OCI-M2 (cell line): Measurements from ENCODE around the gene GMFB.

Experiments used
- DNase-seq: peaks from one replicate; lab custom pipeline; 2025; ENCODE audit not compliant: unreplicated experiment; lab: John Stamatoyannopoulos, UW

The GMFB gene

GRCh38 chr14:54488646-54489317, at the start of gene GMFB:
TSS of gene GMFB (minus strand) at chr14:54488980. CDS start at chr14:54488927, 53 bp downstream.
- peak; percentile 59 for DNase-seq

DNA sequence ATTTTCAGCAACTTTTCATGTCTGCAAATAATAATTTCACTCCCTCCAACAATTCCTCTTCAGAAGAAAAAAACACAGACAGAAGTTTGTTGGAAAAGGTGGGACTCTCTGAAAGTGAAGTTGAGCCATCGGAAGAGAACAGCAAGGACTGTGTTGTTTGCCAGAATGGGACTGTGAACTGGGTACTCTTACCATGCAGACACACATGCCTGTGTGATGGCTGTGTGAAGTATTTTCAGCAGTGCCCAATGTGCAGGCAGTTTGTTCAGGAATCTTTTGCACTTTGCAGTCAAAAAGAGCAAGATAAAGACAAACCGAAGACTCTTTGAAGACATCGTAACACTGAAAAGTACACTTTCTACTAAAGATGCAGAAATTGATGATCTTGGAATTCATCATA, 49.3 kb upstream of the GMFB start:
- DNase-seq = no peak

- no peak for DNase-seq
Measured at GRCh38 chr14:54537651-54538050, 48.9 kb upstream of the GMFB start.

GRCh38 chr14:54535646-54536045, 46.9 kb upstream of the GMFB start:
- no peak for DNase-seq

- no peak for DNase-seq
Measured at GRCh38 chr14:54535126-54535525, 46.3 kb upstream of the GMFB start.

DNA sequence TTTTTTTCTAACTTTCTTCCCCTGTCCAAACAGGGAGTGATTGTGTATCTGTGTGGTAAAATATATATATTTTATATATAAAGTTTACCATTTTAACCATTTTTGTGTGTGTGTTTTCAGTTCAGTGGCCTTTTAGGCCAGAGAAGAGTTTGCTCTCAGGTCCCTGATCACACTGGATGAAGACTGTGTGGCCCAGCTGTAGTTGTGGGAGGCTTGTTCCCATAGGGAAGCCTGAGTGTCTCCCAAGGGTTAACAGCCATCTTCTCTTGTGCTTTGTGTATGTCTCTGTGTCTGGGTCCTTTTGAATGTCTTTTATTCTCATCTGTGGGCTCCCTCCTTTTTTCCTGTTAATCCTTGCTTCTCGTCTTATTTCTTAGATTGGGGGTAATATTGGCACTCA, 44.3 kb upstream of the GMFB start:
- DNase-seq = no peak

DNA sequence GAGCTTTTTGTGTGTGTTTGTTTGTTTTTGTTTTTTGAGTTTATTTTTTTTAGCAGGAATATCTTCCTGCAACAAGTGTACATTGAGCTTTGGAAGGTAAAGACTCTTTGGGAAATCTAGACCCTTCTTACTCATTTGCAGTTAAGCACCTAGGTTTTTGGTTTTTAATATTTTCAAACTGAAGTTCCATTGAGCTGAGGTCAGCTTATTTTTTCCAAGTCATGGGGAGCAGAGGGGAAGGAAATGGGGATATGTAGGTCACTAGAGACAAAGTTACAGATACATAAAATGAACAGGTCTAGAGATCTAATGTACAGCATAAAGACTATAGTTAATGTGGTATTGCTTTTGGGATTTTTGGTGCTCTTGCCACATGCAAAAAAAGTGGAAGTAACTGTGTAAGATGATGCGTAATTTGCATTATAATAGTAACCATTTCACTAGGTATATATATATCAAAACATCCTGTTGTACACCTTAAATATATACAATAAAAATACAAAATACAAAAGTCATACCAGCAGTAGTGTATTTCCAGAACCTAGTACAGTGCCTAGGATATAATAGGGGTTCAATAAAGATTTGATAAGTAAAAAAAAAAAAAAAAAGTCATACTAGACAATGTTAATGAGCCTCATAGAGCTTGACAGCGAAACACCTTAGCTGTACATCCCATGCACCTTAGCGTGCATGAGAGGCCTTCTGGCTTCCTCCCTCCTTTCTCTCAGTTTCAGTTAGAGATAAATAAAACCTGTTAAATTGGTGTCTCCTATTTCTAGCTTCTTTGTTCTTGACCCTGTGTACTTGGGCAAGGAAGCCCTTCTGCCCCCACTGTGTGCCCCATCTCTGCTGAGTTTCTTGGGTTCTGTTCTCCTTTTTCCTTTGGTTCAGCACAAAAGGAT, 43.6 kb upstream of the GMFB start:
- no peak for DNase-seq

- DNase-seq = no peak
Measured at GRCh38 chr14:54529811-54530210, 41.0 kb upstream of the GMFB start.

DNA sequence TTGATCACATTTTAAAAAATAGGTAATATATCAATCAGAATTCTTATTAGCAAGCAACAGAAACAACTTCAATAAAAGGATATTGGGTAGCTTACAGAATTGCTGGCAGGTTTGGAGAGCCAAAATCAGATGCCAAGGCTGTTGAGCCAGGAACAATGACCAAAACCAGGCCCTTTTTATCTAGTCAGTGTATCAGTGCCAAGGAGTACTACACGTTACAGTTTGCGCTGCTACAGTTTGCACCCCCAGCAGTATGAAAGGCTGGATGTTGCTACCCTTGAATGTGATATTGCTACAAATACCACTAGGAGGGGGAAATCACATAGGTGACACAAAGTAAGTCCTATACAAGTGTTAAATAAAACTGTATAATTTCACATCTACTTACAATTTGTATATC, 40.2 kb upstream of the GMFB start:
- DNase-seq = no peak

- no peak for DNase-seq
Measured at GRCh38 chr14:54524410-54524809, 35.6 kb upstream of the GMFB start.

- DNase-seq = no peak
Measured at GRCh38 chr14:54516709-54517108, 27.9 kb upstream of the GMFB start.

GRCh38 chr14:54515670-54516069, 26.9 kb upstream of the GMFB start:
- DNase-seq = no peak

- no peak for DNase-seq
Measured at GRCh38 chr14:54512393-54512792, 23.6 kb upstream of the GMFB start.

- DNase-seq = peak; percentile 95
Measured at GRCh38 chr14:54509546-54510501, 21.0 kb upstream of the GMFB start, which contains the start of gene CGRRF1. TSS of gene CGRRF1 (plus strand) at chr14:54509906. CDS start at chr14:54509960, 54 bp downstream.

GRCh38 chr14:54503486-54503885, 14.7 kb upstream of the GMFB start:
- DNase-seq = no peak

DNA sequence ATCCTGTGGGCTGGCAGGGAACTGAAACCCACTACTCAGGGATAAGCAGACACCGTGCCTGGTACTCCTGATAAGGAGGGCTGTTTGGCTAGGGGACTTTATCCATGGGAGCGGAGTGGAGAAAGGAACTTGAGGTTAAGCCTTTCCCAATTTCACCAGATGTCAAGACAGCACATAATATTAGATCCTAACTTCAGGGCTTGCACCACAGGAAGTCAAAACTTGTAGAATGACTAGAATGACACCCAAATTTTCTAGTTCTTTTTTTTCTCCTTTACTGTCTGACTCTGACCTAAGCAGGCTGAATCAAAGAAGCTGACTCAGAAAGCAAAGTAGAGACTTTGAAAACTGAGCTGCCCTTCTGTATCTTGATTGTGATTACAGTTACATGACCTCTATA, 13.8 kb upstream of the GMFB start:
- peak; percentile 70 for DNase-seq

DNA sequence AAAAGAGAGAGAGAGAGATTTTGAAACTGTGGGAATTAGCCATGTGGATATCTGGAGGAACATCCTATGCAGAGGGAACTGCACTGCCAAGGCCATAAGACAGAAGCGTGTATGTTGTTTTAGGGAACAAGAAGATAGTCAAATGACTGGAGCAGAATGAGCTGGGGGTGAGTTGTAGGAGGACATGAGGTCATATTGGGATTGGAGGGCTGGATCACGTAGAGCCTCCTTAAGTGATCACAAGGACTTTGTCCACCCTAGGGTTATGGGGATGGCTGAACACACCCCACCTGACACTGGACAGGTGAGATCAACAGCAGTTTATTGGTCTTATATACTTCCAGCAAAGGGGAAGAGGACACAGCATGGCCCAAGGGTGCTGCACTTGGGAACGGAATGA, 12.7 kb upstream of the GMFB start:
- DNase-seq = no peak

- no peak for DNase-seq
Measured at GRCh38 chr14:54500744-54501143, 12.0 kb upstream of the GMFB start.

DNA sequence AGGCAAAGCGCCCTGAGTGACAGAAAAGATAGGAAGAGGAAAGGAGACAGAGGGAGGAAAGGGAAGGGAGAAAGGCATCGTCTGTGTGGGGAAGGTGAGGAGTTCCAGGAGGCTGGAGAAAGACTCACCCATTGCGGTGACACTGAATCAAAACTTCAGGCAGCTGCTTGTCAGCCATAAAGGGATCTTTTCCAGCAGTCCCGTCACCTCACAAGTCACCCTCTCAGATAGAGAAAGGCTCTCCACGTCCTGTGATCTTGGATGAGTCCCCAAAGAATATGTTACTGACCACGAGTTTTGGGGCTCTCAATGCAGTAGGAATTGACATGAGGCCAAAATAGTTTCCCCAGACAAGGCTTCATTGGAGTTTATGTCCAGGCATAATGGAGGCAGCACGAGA, 9.8 kb upstream of the GMFB start:
- DNase-seq = no peak

- no peak for DNase-seq
Measured at GRCh38 chr14:54498095-54498531, 9.3 kb upstream of the GMFB start.

GRCh38 chr14:54497224-54497623, 8.4 kb upstream of the GMFB start:
- DNase-seq = no peak
